DOHH2 (cell line): ENCODE measurements around the gene RRP8.

ENCODE experiments used
- EZH2phosphoT487 ChIP-seq: fragments of 200-600 bp; sonication (generic); IDR thresholded peaks from 2 replicates; pipeline ENCODE4 v1.6.1; 2017; ENCODE audit warnings: borderline replicate concordance, mild to moderate bottlenecking, antibody characterized with exemption, low read length, moderate library complexity, mixed read lengths
- TF ChIP-seq, protein P1 (sequence below): fragments of 200-600 bp; sonication (generic); IDR thresholded peaks from one replicate; pipeline ENCODE4 v1.5.1; 2014; ENCODE audit warnings: antibody characterized with exemption, mild to moderate bottlenecking, low read depth, low read length; ENCODE audit not compliant: poor library complexity, severe bottlenecking

- TF ChIP-seq, protein P1, sequence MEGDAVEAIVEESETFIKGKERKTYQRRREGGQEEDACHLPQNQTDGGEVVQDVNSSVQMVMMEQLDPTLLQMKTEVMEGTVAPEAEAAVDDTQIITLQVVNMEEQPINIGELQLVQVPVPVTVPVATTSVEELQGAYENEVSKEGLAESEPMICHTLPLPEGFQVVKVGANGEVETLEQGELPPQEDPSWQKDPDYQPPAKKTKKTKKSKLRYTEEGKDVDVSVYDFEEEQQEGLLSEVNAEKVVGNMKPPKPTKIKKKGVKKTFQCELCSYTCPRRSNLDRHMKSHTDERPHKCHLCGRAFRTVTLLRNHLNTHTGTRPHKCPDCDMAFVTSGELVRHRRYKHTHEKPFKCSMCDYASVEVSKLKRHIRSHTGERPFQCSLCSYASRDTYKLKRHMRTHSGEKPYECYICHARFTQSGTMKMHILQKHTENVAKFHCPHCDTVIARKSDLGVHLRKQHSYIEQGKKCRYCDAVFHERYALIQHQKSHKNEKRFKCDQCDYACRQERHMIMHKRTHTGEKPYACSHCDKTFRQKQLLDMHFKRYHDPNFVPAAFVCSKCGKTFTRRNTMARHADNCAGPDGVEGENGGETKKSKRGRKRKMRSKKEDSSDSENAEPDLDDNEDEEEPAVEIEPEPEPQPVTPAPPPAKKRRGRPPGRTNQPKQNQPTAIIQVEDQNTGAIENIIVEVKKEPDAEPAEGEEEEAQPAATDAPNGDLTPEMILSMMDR, result no peak
- no peak for TF ChIP-seq EZH2phosphoT487
These were observed 9.2 kb downstream of the RRP8 start for GRCh38 chr11:6594142-6594768.
